H9 (cell line): ENCODE results near the gene TMEM208. TPM values are rescaled to one million over a fixed set of nuclear protein-coding genes. Genes with fewer than 3 reads are reported as not detected.

Experiments
- DNase-seq: peaks from one replicate; pipeline ENCODE4 v3.0.0-alpha.2; 2017
- H2AFZ ChIP-seq: one replicate; pipeline ENCODE4 v1.6.1; 2013; ENCODE audit warnings: mild to moderate bottlenecking, low read length, control low read depth, moderate library complexity
- H2AK5ac ChIP-seq: 2 replicates; pipeline ENCODE4 v1.6.1; 2013; ENCODE audit warnings: low read length, control low read depth, mixed read lengths; ENCODE audit not compliant: insufficient read length
- H2BK120ac ChIP-seq: one replicate; pipeline ENCODE4 v1.6.1; 2013; ENCODE audit warnings: low read depth, mild to moderate bottlenecking, low read length, control low read depth, inconsistent platforms; ENCODE audit not compliant: poor library complexity, severe bottlenecking
- H2BK12ac ChIP-seq: 2 replicates; pipeline ENCODE4 v1.6.1; 2013; ENCODE audit warnings: low read length, control low read depth, mixed read lengths, low read depth; ENCODE audit not compliant: insufficient read length
- H2BK15ac ChIP-seq: 2 replicates; pipeline ENCODE4 v1.6.1; 2013; ENCODE audit warnings: low read depth, low read length, control low read depth
- H2BK20ac ChIP-seq: one replicate; pipeline ENCODE4 v1.6.1; 2013; ENCODE audit warnings: low read depth, mild to moderate bottlenecking, low read length, control low read depth, inconsistent platforms; ENCODE audit not compliant: poor library complexity, severe bottlenecking
- H2BK5ac ChIP-seq: 2 replicates; pipeline ENCODE4 v1.6.1; 2013; ENCODE audit warnings: low read length, control low read depth, mixed read lengths; ENCODE audit not compliant: insufficient read length
- H3K14ac ChIP-seq: 2 replicates; pipeline ENCODE4 v1.6.1; 2013; ENCODE audit warnings: low read length, control low read depth; ENCODE audit not compliant: insufficient read depth
- H3K18ac ChIP-seq: 2 replicates; pipeline ENCODE4 v1.6.1; 2013; ENCODE audit warnings: low read depth, mild to moderate bottlenecking, mixed read lengths, low read length, control low read depth; ENCODE audit not compliant: insufficient read length
- H3K23ac ChIP-seq: 2 replicates; pipeline ENCODE4 v1.6.1; 2013; ENCODE audit warnings: low read length, control low read depth, mixed read lengths, low read depth; ENCODE audit not compliant: insufficient read length
- H3K23me2 ChIP-seq: 2 replicates; pipeline ENCODE4 v1.6.1; 2013; ENCODE audit warnings: low read depth, mild to moderate bottlenecking, mixed read lengths, low read length, control low read depth; ENCODE audit not compliant: insufficient read length, poor library complexity, severe bottlenecking
- H3K27ac ChIP-seq: 2 replicates; pipeline ENCODE4 v1.5.1; 2013; ENCODE audit warnings: low read length, control low read depth, mixed read lengths, low read depth; ENCODE audit not compliant: insufficient read length
- H3K27me3 ChIP-seq: 2 replicates; pipeline ENCODE4 v1.6.1; 2013; ENCODE audit warnings: low read length, control low read depth, inconsistent platforms; ENCODE audit not compliant: insufficient read depth
- H3K4ac ChIP-seq: 2 replicates; pipeline ENCODE4 v1.6.1; 2013; ENCODE audit warnings: low read depth, mild to moderate bottlenecking, control low read depth, inconsistent platforms, low read length, moderate library complexity
- H3K4me1 ChIP-seq: 2 replicates; pipeline ENCODE4 v1.6.1; 2013; ENCODE audit warnings: low read length, control low read depth, inconsistent platforms; ENCODE audit not compliant: insufficient read depth
- H3K4me2 ChIP-seq: 2 replicates; pipeline ENCODE4 v1.6.1; 2013; ENCODE audit warnings: low read length, control low read depth, mixed read lengths; ENCODE audit not compliant: insufficient read length, insufficient read depth
- H3K56ac ChIP-seq: 2 replicates; pipeline ENCODE4 v1.6.1; 2013; ENCODE audit warnings: low read depth, mild to moderate bottlenecking, mixed read lengths, low read length, control low read depth; ENCODE audit not compliant: insufficient read length
- H3K79me1 ChIP-seq: 2 replicates; pipeline ENCODE4 v1.6.1; 2013; ENCODE audit warnings: low read depth, mild to moderate bottlenecking, moderate library complexity, low read length, control low read depth, inconsistent platforms; ENCODE audit not compliant: insufficient read depth, poor library complexity, severe bottlenecking
- H3K79me2 ChIP-seq: 2 replicates; pipeline ENCODE4 v1.6.1; 2013; ENCODE audit warnings: low read length, control low read depth, inconsistent platforms; ENCODE audit not compliant: insufficient read depth
- H3K9ac ChIP-seq: 2 replicates; pipeline ENCODE4 v1.6.1; 2013; ENCODE audit warnings: low read length, control low read depth, mixed read lengths; ENCODE audit not compliant: insufficient read length; ENCODE audit errors: extremely low read depth
- H3K9me3 ChIP-seq: one replicate; pipeline ENCODE4 v1.6.1; 2013; ENCODE audit warnings: low read depth, low read length, inconsistent platforms; ENCODE audit not compliant: control insufficient read depth
- H3T11ph ChIP-seq: one replicate; pipeline ENCODE4 v1.6.1; 2013; ENCODE audit warnings: mild to moderate bottlenecking, low read length, control low read depth, inconsistent platforms
- H4K20me1 ChIP-seq: one replicate; pipeline ENCODE4 v1.6.1; 2013; ENCODE audit not compliant: control insufficient read depth, insufficient read length, insufficient read depth
- H4K5ac ChIP-seq: 2 replicates; pipeline ENCODE4 v1.6.1; 2013; ENCODE audit warnings: low read depth, mild to moderate bottlenecking, mixed read lengths, low read length, control low read depth; ENCODE audit not compliant: insufficient read length
- H4K8ac ChIP-seq: replicated peaks from 2 replicates; pipeline ENCODE4 v1.6.1; 2013; ENCODE audit warnings: low read length, control low read depth, mixed read lengths, low read depth; ENCODE audit not compliant: insufficient read length
- H4K91ac ChIP-seq: 2 replicates; pipeline ENCODE4 v1.6.1; 2013; ENCODE audit warnings: low read depth, mild to moderate bottlenecking, moderate library complexity, mixed read lengths, low read length, control low read depth; ENCODE audit not compliant: insufficient read length
- H3K27ac Mint-ChIP-seq, 3 experiments: 2 replicates in 2 of 3; 3 replicates in 1 of 3; pipeline ENCODE4 v1.8.0; 2020 to 2021; ENCODE audit warnings: mixed read lengths in 3 of 3, mild to moderate bottlenecking in 1 of 3, moderate library complexity in 1 of 3
- H3K27me3 Mint-ChIP-seq: 2 replicates; pipeline ENCODE4 v1.8.0; 2021; ENCODE audit warnings: low read depth, mild to moderate bottlenecking, moderate library complexity, mixed read lengths
- H3K36me3 Mint-ChIP-seq, 3 experiments: 2 replicates in 2 of 3; 3 replicates in 1 of 3; pipeline ENCODE4 v1.8.0; 2020 to 2021; ENCODE audit warnings: low read depth in 3 of 3, mixed read lengths in 3 of 3; ENCODE audit not compliant: insufficient read depth in 1 of 3
- H3K4me1 Mint-ChIP-seq, 2 experiments: 2 replicates each; pipeline ENCODE4 v1.8.0; 2020; ENCODE audit warnings: mixed read lengths in 2 of 2
- H3K4me3 Mint-ChIP-seq, 2 experiments: 2 replicates in 1 of 2; 3 replicates in 1 of 2; pipeline ENCODE4 v1.8.0; 2020 to 2021; ENCODE audit warnings: mild to moderate bottlenecking in 2 of 2, mixed read lengths in 2 of 2, moderate library complexity in 1 of 2
- H3K9me3 Mint-ChIP-seq, 2 experiments: 2 replicates in 1 of 2; 3 replicates in 1 of 2; pipeline ENCODE4 v1.8.0; 2020; ENCODE audit warnings: mild to moderate bottlenecking in 2 of 2, mixed read lengths in 2 of 2, moderate library complexity in 1 of 2
- WGBS: extraction: QIAGEN DNeasy Blood & Tissue Kit; methylation state at CpG from one replicate; pipeline ENCODE4 v1.1.7; 2013; ENCODE audit warnings: missing lambda C conversion rate, low lambda C conversion rate, mixed read lengths; ENCODE audit not compliant: insufficient read length; ENCODE audit errors: extremely low coverage; 5-methylcytosine and 5-hydroxymethylcytosine counted together
- total RNA-seq: library from RNA; stranded (reverse); gene quantifications from 2 replicates; pipeline ENCODE4 v1.2.1, GENCODE V29; 2021
- TF ChIP-seq, protein P1 (sequence below): fragments of 200-600 bp; sonication (generic); conservative IDR thresholded peaks from 3 replicates; pipeline ENCODE4 v1.8.0; 2021; ENCODE audit warnings: antibody characterized with exemption, mild to moderate bottlenecking

The TMEM208 gene
- total RNA-seq, 1 experiment from 2014 or later: 42.6 TPM

DNA sequence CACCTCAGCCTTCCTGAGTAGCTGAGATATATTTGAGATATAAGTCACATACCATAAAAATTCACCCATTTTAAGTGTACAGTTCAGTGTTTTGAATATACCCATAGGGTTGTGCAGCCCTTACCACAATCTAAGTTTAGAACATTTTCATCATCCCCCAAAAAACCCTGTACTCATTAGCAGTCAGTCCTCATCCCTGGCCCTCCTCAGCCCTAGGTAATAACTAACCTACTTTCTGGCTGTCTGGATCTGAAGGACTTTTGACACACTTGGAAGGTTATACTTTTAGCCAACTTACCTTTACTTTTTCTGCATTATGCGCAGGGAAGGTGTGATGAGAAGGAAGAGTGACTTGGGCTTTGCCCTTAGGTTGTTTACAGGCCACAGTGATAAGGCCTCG lies 48.4 kb downstream of the TMEM208 start:
- Mint-ChIP-seq H3K9me3 (no peaks in the 10 kb centered on the region), H3K4me1 (peaks cover 3% of the 10 kb centered on the region in 2 experiments; a peak in 3 of 4 replicates), H3K36me3 (peaks cover 0 to 7% (median 4%) of the 10 kb centered on the region in 3 experiments; a peak in 2 of 7 replicates), H3K27me3 (peaks cover 6% of the 10 kb centered on the region), H3K4me3 (peak overlapping the region in 1 of 2 experiments; percentile 14; a peak in 1 of 5 replicates), H3K27ac (peak overlapping the region in 1 of 3 experiments; percentile 18; a peak in 1 of 7 replicates)
- H2BK15ac ChIP-seq: no peak overlapping the region
- H3K9ac ChIP-seq: no peak overlapping the region
- no peak overlapping the region for H2BK5ac ChIP-seq
- no peak overlapping the region for H4K91ac ChIP-seq
- no peak overlapping the region for H4K5ac ChIP-seq
- no peaks in the 10 kb centered on the region for H3K79me1 ChIP-seq
- no peak overlapping the region for H3K23ac ChIP-seq
- no peak overlapping the region for H2BK120ac ChIP-seq
- no peaks in the 10 kb centered on the region for H4K20me1 ChIP-seq
- H3K27me3 ChIP-seq: no peaks in the 10 kb centered on the region
- H3K79me2 ChIP-seq: no peaks in the 10 kb centered on the region
- H3K9me3 ChIP-seq: no peaks in the 10 kb centered on the region
- TF ChIP-seq, protein P1, sequence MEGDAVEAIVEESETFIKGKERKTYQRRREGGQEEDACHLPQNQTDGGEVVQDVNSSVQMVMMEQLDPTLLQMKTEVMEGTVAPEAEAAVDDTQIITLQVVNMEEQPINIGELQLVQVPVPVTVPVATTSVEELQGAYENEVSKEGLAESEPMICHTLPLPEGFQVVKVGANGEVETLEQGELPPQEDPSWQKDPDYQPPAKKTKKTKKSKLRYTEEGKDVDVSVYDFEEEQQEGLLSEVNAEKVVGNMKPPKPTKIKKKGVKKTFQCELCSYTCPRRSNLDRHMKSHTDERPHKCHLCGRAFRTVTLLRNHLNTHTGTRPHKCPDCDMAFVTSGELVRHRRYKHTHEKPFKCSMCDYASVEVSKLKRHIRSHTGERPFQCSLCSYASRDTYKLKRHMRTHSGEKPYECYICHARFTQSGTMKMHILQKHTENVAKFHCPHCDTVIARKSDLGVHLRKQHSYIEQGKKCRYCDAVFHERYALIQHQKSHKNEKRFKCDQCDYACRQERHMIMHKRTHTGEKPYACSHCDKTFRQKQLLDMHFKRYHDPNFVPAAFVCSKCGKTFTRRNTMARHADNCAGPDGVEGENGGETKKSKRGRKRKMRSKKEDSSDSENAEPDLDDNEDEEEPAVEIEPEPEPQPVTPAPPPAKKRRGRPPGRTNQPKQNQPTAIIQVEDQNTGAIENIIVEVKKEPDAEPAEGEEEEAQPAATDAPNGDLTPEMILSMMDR: no peak
- no peak overlapping the region for H2AK5ac ChIP-seq
- no peak overlapping the region for H3K4ac ChIP-seq
- no peak overlapping the region for H3K18ac ChIP-seq
- H3K4me2 ChIP-seq: no peak overlapping the region
- H3K14ac ChIP-seq: no peak overlapping the region
- H3K56ac ChIP-seq: no peak overlapping the region
- H3K27ac ChIP-seq: no peak overlapping the region
- no peak overlapping the region for H3T11ph ChIP-seq
- H3K23me2 ChIP-seq: peaks cover 6% of the 10 kb centered on the region
- no CpG with 5 or more reads among the region's 2 CpGs for WGBS
- DNase-seq: no peak
- H3K4me1 ChIP-seq: no peaks in the 10 kb centered on the region
- no peak overlapping the region for H4K8ac ChIP-seq
- no peak overlapping the region for H2BK20ac ChIP-seq
- no peak overlapping the region for H2BK12ac ChIP-seq
- no peak overlapping the region for H2AFZ ChIP-seq
